Glomerular endothelial cell (primary cell): Measurements from ENCODE around the gene FCGBP. TPM values are rescaled to one million over a fixed set of nuclear protein-coding genes. Genes with fewer than 3 reads are reported as not detected.

ENCODE experiments used
- DNase-seq: peaks from one replicate; pipeline ENCODE4 v3.0.0-alpha.2; 2011; ENCODE audit warnings: low read depth, low spot score; ENCODE audit errors: extremely low read depth
- total RNA-seq: library from RNA; depleted of rRNA; stranded (reverse); fragments of >200 nt; gene quantifications from 2 replicates; pipeline ENCODE4 v1.2.3, GENCODE V29; 2015

FCGBP gene
- total RNA-seq, 1 donor from 2014 or later, result 0.12 TPM

- DNase-seq, result no peak
These were observed 14.8 kb upstream of the FCGBP start for GRCh38 chr19:39949026-39949747.

GRCh38 chr19:39946532-39946931 is 12.1 kb upstream of the FCGBP start:
- no peak for DNase-seq

- no peak for DNase-seq
These were observed 9.2 kb upstream of the FCGBP start for GRCh38 chr19:39943586-39943985.

GRCh38 chr19:39942366-39942730 is 7.9 kb upstream of the FCGBP start:
- DNase-seq, result no peak

GRCh38 chr19:39941615-39942365 is 7.4 kb upstream of the FCGBP start:
- no peak for DNase-seq

GRCh38 chr19:39941151-39941550 is 6.7 kb upstream of the FCGBP start:
- DNase-seq, result no peak

- DNase-seq, result no peak
These were observed 5.9 kb upstream of the FCGBP start for GRCh38 chr19:39940221-39940833.

- no peak for DNase-seq
These were observed 5.1 kb upstream of the FCGBP start for GRCh38 chr19:39939556-39939955.

- DNase-seq, result no peak
These were observed 3.4 kb upstream of the FCGBP start for GRCh38 chr19:39937787-39938186.

GRCh38 chr19:39937094-39937720 is 2.8 kb upstream of the FCGBP start:
- no peak for DNase-seq

GRCh38 chr19:39936622-39937021 is 2.2 kb upstream of the FCGBP start:
- no peak for DNase-seq

GRCh38 chr19:39936020-39936419 is 1.6 kb upstream of the FCGBP start:
- no peak for DNase-seq

- no peak for DNase-seq
These were observed 879 bp upstream of the FCGBP start for GRCh38 chr19:39935364-39935661.

GRCh38 chr19:39929750-39930149 is 4.7 kb downstream of the FCGBP start:
- DNase-seq, result no peak

- DNase-seq, result no peak
These were observed 6.1 kb downstream of the FCGBP start for GRCh38 chr19:39928357-39928725.

GRCh38 chr19:39927524-39928356 is 6.7 kb downstream of the FCGBP start:
- DNase-seq, result no peak

- DNase-seq, result no peak
These were observed 7.4 kb downstream of the FCGBP start for GRCh38 chr19:39927076-39927475.

- DNase-seq, result no peak
These were observed 8.2 kb downstream of the FCGBP start for GRCh38 chr19:39926170-39926760.

GRCh38 chr19:39924952-39925351 is 9.5 kb downstream of the FCGBP start:
- DNase-seq, result no peak

GRCh38 chr19:39924389-39924788 is 10.0 kb downstream of the FCGBP start:
- DNase-seq, result no peak
